ENCODE results near the gene TBC1D22A. TPM values are rescaled to one million over a fixed set of nuclear protein-coding genes. Genes with fewer than 3 reads are reported as not detected.

The TBC1D22A gene
- total RNA-seq, 2 experiments from 2014 or later: 22.3 to 43.9 TPM

DNA sequence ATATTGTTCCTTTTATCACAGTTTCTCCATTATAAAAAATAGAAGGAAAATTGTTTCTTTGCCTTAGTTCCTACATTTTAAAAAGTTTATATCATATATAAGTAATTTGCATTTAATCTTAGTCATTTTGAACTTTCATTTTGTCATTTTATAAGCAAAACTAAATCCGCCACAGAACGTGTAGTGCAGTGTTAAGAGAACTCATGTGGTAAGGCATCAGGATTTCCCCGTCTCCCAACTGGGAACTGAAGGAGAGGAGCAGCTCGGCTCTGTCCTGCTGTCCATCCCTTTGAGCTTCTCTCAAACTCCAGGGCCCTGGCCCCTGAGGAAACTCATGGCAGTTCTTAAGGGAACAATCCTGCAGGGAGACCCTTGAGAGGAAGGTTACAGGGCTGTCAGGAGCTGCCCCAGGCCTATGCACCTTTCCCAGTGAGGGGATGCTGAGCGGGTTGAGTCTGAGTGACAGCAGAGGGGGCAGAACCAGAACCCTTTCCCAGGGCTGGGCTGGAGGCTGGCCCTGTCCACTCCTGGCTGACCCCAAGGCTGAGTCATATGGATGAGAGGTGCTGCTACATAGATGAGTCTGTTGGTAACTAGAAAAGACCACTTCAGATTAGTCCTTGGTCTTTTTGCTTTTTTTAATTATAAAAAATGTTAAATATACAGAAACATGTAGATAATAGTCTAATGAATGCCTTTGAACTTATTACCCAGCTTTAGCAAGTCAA, 333.1 kb downstream of the TBC1D22A start:
- Histone ChIP-seq H3K4me1 (ENCODE audit: insufficient read depth, low read length, poor library complexity, severe bottlenecking) (no peaks in the 10 kb centered on the region), H3K9me3 (ENCODE audit: low read length) (no peaks in the 10 kb centered on the region), H3K27ac (ENCODE audit: low read depth, low read length, poor library complexity, severe bottlenecking) (no peak overlapping the region), H3K36me3 (ENCODE audit: insufficient read depth, low read length) (no peaks in the 10 kb centered on the region), H3K4me3 (ENCODE audit: low read depth, low read length, poor library complexity, severe bottlenecking) (no peak overlapping the region), H4K20me1 (ENCODE audit: insufficient read depth, low read length) (no peaks in the 10 kb centered on the region), H3K79me2 (ENCODE audit: insufficient read depth, low read depth, low read length) (no peaks in the 10 kb centered on the region), H3K9me2 (ENCODE audit: insufficient read depth, low read length) (no peaks in the 10 kb centered on the region), H3K4me2 (ENCODE audit: low read length) (no peak overlapping the region), H2AFZ (ENCODE audit: low read length) (no peak overlapping the region)
- ChIA-PET POLR2A (interaction anchor here (0.8 kb wide), 1 partner anchor 729 kb away, joined by 4 read pairs; no protein-coding TSS in a partner anchor), CTCF (ENCODE audit: unreplicated experiment) (no interaction called here)
- BruUV-seq (replicated peaks): no TSS peak
- DNase-seq (ENCODE audit: low spot score): no peak
- intact Hi-C loops (cut with micrococcal nuclease; ENCODE audit: unreplicated experiment): no loop called here
- TF ChIP-seq EZH2phosphoT487 (IDR thresholded peaks at IDR 0.05; ENCODE audit: borderline replicate concordance, low read depth, low read length): no peak
- TF ChIP-seq, protein P1, sequence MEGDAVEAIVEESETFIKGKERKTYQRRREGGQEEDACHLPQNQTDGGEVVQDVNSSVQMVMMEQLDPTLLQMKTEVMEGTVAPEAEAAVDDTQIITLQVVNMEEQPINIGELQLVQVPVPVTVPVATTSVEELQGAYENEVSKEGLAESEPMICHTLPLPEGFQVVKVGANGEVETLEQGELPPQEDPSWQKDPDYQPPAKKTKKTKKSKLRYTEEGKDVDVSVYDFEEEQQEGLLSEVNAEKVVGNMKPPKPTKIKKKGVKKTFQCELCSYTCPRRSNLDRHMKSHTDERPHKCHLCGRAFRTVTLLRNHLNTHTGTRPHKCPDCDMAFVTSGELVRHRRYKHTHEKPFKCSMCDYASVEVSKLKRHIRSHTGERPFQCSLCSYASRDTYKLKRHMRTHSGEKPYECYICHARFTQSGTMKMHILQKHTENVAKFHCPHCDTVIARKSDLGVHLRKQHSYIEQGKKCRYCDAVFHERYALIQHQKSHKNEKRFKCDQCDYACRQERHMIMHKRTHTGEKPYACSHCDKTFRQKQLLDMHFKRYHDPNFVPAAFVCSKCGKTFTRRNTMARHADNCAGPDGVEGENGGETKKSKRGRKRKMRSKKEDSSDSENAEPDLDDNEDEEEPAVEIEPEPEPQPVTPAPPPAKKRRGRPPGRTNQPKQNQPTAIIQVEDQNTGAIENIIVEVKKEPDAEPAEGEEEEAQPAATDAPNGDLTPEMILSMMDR (conservative IDR thresholded peaks at IDR 0.05; ENCODE audit: low read length): no peak

DNA sequence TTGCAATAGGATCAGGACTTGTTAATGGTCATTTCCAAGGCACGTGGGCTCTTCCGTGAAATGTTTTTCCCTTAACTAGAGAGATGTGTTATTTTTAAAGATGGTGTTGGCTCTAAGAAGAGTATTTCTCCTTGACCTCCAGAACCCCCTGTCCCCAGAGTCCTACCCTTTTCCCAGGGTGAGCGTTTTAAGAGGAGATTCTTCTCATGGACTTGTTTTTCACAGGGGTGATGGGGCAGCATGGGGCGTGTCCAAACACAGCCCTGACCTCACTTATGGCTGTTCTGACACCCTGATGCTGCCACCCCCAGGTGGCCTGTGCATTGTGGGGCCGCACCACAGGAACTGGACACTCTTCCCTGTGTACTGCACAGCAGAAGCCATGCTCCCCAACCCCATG, 335.7 kb downstream of the TBC1D22A start:
- H3K9me2 ChIP-seq (ENCODE audit: insufficient read depth, low read length): no peaks in the 10 kb centered on the region
- DNase-seq (ENCODE audit: low spot score): no peak
- no peak overlapping the region for H3K4me3 ChIP-seq (ENCODE audit: low read depth, low read length, poor library complexity, severe bottlenecking)
- CTCF ChIA-PET (ENCODE audit: unreplicated experiment): no interaction called here
- no peaks in the 10 kb centered on the region for H3K79me2 ChIP-seq (ENCODE audit: insufficient read depth, low read depth, low read length)
- H3K9me3 ChIP-seq (ENCODE audit: low read length): no peaks in the 10 kb centered on the region
- H3K4me1 ChIP-seq (ENCODE audit: insufficient read depth, low read length, poor library complexity, severe bottlenecking): no peaks in the 10 kb centered on the region
- POLR2A ChIA-PET: no interaction called here
- no peaks in the 10 kb centered on the region for H3K36me3 ChIP-seq (ENCODE audit: insufficient read depth, low read length)
- TF ChIP-seq EZH2phosphoT487 (IDR thresholded peaks at IDR 0.05; ENCODE audit: borderline replicate concordance, low read depth, low read length): no peak
- TF ChIP-seq, protein P1 (conservative IDR thresholded peaks at IDR 0.05; ENCODE audit: low read length): no peak
- intact Hi-C loops (cut with micrococcal nuclease; ENCODE audit: unreplicated experiment): no loop called here
- no peaks in the 10 kb centered on the region for H4K20me1 ChIP-seq (ENCODE audit: insufficient read depth, low read length)
- BruUV-seq (replicated peaks): no TSS peak
- no peak overlapping the region for H2AFZ ChIP-seq (ENCODE audit: low read length)
- H3K27ac ChIP-seq (ENCODE audit: low read depth, low read length, poor library complexity, severe bottlenecking): no peak overlapping the region
- no peak overlapping the region for H3K4me2 ChIP-seq (ENCODE audit: low read length)

DNA sequence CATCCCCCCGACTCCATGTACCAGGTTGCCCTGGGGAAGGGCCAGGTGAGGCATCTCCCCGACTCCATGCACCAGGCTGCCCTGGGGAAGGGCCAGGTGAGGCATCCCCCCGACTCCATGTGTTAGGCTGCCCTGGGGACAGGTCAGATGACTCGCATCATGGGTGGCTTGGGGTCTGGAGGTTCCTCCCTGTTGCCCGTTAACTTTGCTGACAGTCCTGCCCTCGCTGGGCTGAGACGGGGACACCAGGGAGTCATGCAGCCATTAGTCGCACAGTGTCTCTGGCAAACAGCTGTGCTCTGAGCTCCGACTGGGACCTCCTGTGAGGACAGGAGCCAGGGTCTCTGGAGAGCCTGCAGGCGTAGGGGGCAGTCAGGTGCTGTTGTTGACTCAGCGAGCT, 336.1 kb downstream of the TBC1D22A start:
- Histone ChIP-seq H3K36me3 (ENCODE audit: insufficient read depth, low read length) (no peaks in the 10 kb centered on the region), H3K4me3 (ENCODE audit: low read depth, low read length, poor library complexity, severe bottlenecking) (no peak overlapping the region), H3K4me2 (ENCODE audit: low read length) (no peak overlapping the region), H3K27ac (ENCODE audit: low read depth, low read length, poor library complexity, severe bottlenecking) (no peak overlapping the region), H3K9me3 (ENCODE audit: low read length) (no peaks in the 10 kb centered on the region), H3K79me2 (ENCODE audit: insufficient read depth, low read depth, low read length) (no peaks in the 10 kb centered on the region), H3K9me2 (ENCODE audit: insufficient read depth, low read length) (no peaks in the 10 kb centered on the region), H2AFZ (ENCODE audit: low read length) (no peak overlapping the region), H3K4me1 (ENCODE audit: insufficient read depth, low read length, poor library complexity, severe bottlenecking) (no peaks in the 10 kb centered on the region), H4K20me1 (ENCODE audit: insufficient read depth, low read length) (no peaks in the 10 kb centered on the region)
- TF ChIP-seq, protein P1 (conservative IDR thresholded peaks at IDR 0.05; ENCODE audit: low read length): no peak
- no peak for TF ChIP-seq EZH2phosphoT487 (IDR thresholded peaks at IDR 0.05; ENCODE audit: borderline replicate concordance, low read depth, low read length)
- intact Hi-C loops (cut with micrococcal nuclease; ENCODE audit: unreplicated experiment): no loop called here
- DNase-seq (ENCODE audit: low spot score): no peak
- ChIA-PET CTCF (ENCODE audit: unreplicated experiment) (no interaction called here), POLR2A (no interaction called here)
- BruUV-seq (replicated peaks): no TSS peak

All from OCI-LY7 (cell line).